Osteocyte (in vitro differentiated cells): Measurements from ENCODE around the gene TMEM198. TPM values are rescaled to one million over a fixed set of nuclear protein-coding genes. Genes with fewer than 3 reads are reported as not detected.

Source experiments
- DNase-seq: peaks from one replicate; pipeline ENCODE4 v3.0.0; 2021; ENCODE audit warnings: mixed read lengths; ENCODE audit not compliant: unreplicated experiment; ENCODE audit errors: extremely low spot score
- H3K27ac Mint-ChIP-seq: one replicate; pipeline ENCODE4 v1.8.0; 2021; ENCODE audit warnings: mild to moderate bottlenecking, mixed read lengths; ENCODE audit not compliant: unreplicated experiment
- H3K27me3 Mint-ChIP-seq: one replicate; pipeline ENCODE4 v1.8.0; 2021; ENCODE audit warnings: mixed read lengths; ENCODE audit not compliant: unreplicated experiment
- H3K36me3 Mint-ChIP-seq: one replicate; pipeline ENCODE4 v1.8.0; 2021; ENCODE audit warnings: mixed read lengths; ENCODE audit not compliant: unreplicated experiment
- H3K4me1 Mint-ChIP-seq: one replicate; pipeline ENCODE4 v1.8.0; 2021; ENCODE audit warnings: mixed read lengths; ENCODE audit not compliant: unreplicated experiment
- H3K4me3 Mint-ChIP-seq: one replicate; pipeline ENCODE4 v1.8.0; 2021; ENCODE audit warnings: mild to moderate bottlenecking, moderate library complexity, mixed read lengths; ENCODE audit not compliant: unreplicated experiment
- H3K9me3 Mint-ChIP-seq: one replicate; pipeline ENCODE4 v1.8.0; 2021; ENCODE audit warnings: mixed read lengths; ENCODE audit not compliant: unreplicated experiment
- CTCF ChIP-seq: fragments of 200-600 bp; sonication (generic); IDR thresholded peaks from 2 replicates; pipeline ENCODE4 v1.5.0; 2021; ENCODE audit warnings: antibody characterized with exemption, mild to moderate bottlenecking, moderate library complexity
- total RNA-seq: library from RNA; stranded (reverse); gene quantifications from 2 replicates; pipeline ENCODE4 v1.2.1, GENCODE V29; 2021

The TMEM198 gene
- total RNA-seq, 1 donor from 2014 or later, result 5.3 TPM

GRCh38 chr2:219496825-219497494, 46.9 kb upstream of the TMEM198 start:
- peaks cover 2% of the 10 kb centered on the region for H3K36me3 Mint-ChIP-seq
- no peak overlapping the region for H3K27ac Mint-ChIP-seq
- H3K9me3 Mint-ChIP-seq, result no peaks in the 10 kb centered on the region
- peaks cover 25% of the 10 kb centered on the region for H3K4me1 Mint-ChIP-seq
- H3K27me3 Mint-ChIP-seq, result no peaks in the 10 kb centered on the region
- peak overlapping the region; percentile 97 for H3K4me3 Mint-ChIP-seq
- no peak for DNase-seq
- no peak for TF ChIP-seq CTCF

GRCh38 chr2:219497495-219498279, 46.1 kb upstream of the TMEM198 start:
- peak overlapping the region; percentile 97 for H3K4me3 Mint-ChIP-seq
- peaks cover 4% of the 10 kb centered on the region for H3K36me3 Mint-ChIP-seq
- peaks cover 25% of the 10 kb centered on the region for H3K4me1 Mint-ChIP-seq
- H3K27me3 Mint-ChIP-seq, result no peaks in the 10 kb centered on the region
- DNase-seq, result peak; percentile 92
- H3K9me3 Mint-ChIP-seq, result no peaks in the 10 kb centered on the region
- TF ChIP-seq CTCF, result no peak
- H3K27ac Mint-ChIP-seq, result peak overlapping the region; percentile 99

GRCh38 chr2:219498280-219499057, 45.4 kb upstream of the TMEM198 start, which contains the start of gene GMPPA:
TSS of gene GMPPA (plus strand) at chr2:219498891. CDS start at chr2:219499976, 1,085 bp downstream.
- Mint-ChIP-seq H3K4me1 (peaks cover 25% of the 10 kb centered on the region), H3K9me3 (no peaks in the 10 kb centered on the region), H3K36me3 (peaks cover 4% of the 10 kb centered on the region), H3K27me3 (no peaks in the 10 kb centered on the region), H3K27ac (peak within 1 kb of the TSS; percentile 99), H3K4me3 (peak within 1 kb of the TSS; percentile 97)
- DNase-seq, result peak; percentile 97
- peak; percentile 9 for TF ChIP-seq CTCF

GRCh38 chr2:219499058-219499307, 44.8 kb upstream of the TMEM198 start:
- H3K9me3 Mint-ChIP-seq, result no peaks in the 10 kb centered on the region
- H3K27ac Mint-ChIP-seq, result peak overlapping the region; percentile 99
- no peak for DNase-seq
- peaks cover 25% of the 10 kb centered on the region for H3K4me1 Mint-ChIP-seq
- TF ChIP-seq CTCF, result no peak
- peaks cover 7% of the 10 kb centered on the region for H3K36me3 Mint-ChIP-seq
- H3K4me3 Mint-ChIP-seq, result peak overlapping the region; percentile 97
- H3K27me3 Mint-ChIP-seq, result no peaks in the 10 kb centered on the region

- peaks cover 12% of the 10 kb centered on the region for H3K36me3 Mint-ChIP-seq
- H3K4me1 Mint-ChIP-seq, result peaks cover 25% of the 10 kb centered on the region
- peak overlapping the region; percentile 97 for H3K4me3 Mint-ChIP-seq
- no peak for DNase-seq
- H3K27ac Mint-ChIP-seq, result peak overlapping the region; percentile 99
- H3K9me3 Mint-ChIP-seq, result no peaks in the 10 kb centered on the region
- H3K27me3 Mint-ChIP-seq, result no peaks in the 10 kb centered on the region
- TF ChIP-seq CTCF, result no peak
These were observed 44.3 kb upstream of the TMEM198 start for GRCh38 chr2:219499555-219499954.
